Spleen (tissue), 11 donors: ENCODE results near the gene NDP. TPM values are rescaled to one million over a fixed set of nuclear protein-coding genes. Genes with fewer than 3 reads are reported as not detected.
A peak's percentile ranks its signal among the peaks of the same experiment; 100 is the strongest.

ENCODE experiments used
- DNase-seq: peaks from one replicate; pipeline ENCODE4 v3.0.0-alpha.2; 2020
- H3K27ac ChIP-seq, 8 donors: fragments of 200-600 bp; sonication (generic) in 7 of 8; 1 replicate in 4 of 8; 2 replicates in 4 of 8; pipeline versions ENCODE4 v1.5.0 to v1.8.0; 2016 to 2021; ENCODE audit warnings: inconsistent platforms in 4 of 8, mild to moderate bottlenecking in 4 of 8, moderate library complexity in 1 of 8
- H3K27me3 ChIP-seq, 7 donors: fragments of 200-600 bp; sonication (generic) in 6 of 7; replicated peaks in 1 of 7; 1 replicate in 4 of 7; 2 replicates in 3 of 7; pipeline versions ENCODE4 v1.5.0 to v1.8.0; 2016 to 2021; ENCODE audit warnings: inconsistent platforms in 3 of 7, mild to moderate bottlenecking in 1 of 7
- H3K36me3 ChIP-seq, 6 donors: fragments of 200-600 bp; sonication (generic) in 5 of 6; 1 replicate in 4 of 6; 2 replicates in 2 of 6; pipeline versions ENCODE4 v1.5.0 to v1.8.0; 2016 to 2021; ENCODE audit warnings: inconsistent platforms in 2 of 6
- H3K4me1 ChIP-seq, 6 donors: fragments of 200-600 bp; sonication (generic) in 5 of 6; 1 replicate in 3 of 6; 2 replicates in 3 of 6; pipeline versions ENCODE4 v1.5.0 to v1.8.0; 2016 to 2021; ENCODE audit warnings: inconsistent platforms in 3 of 6
- H3K4me3 ChIP-seq, 8 donors: fragments of 200-600 bp; sonication (generic) in 7 of 8; 1 replicate in 4 of 8; 2 replicates in 4 of 8; pipeline versions ENCODE4 v1.5.0 to v1.8.0; 2016 to 2021; ENCODE audit warnings: inconsistent platforms in 4 of 8, mild to moderate bottlenecking in 4 of 8, moderate library complexity in 2 of 8
- H3K9me3 ChIP-seq, 8 donors: fragments of 200-600 bp; sonication (generic) in 7 of 8; 1 replicate in 4 of 8; 2 replicates in 4 of 8; pipeline versions ENCODE4 v1.5.0 to v1.8.0; 2016 to 2021; ENCODE audit warnings: inconsistent platforms in 4 of 8
- POLR2A ChIP-seq, 3 donors: fragments of 450-650 bp; IDR thresholded peaks; one replicate each; pipeline ENCODE4 v1.5.1; 2017; ENCODE audit warnings: antibody characterized with exemption in 3 of 3, mild to moderate bottlenecking in 1 of 3
- POLR2AphosphoS5 ChIP-seq, 3 donors: sonication (generic); formaldehyde crosslinking; IDR thresholded peaks; one replicate each; pipeline ENCODE4 v1.5.1; 2017; ENCODE audit warnings: antibody characterized with exemption in 3 of 3
- WGBS, 5 donors: extraction: QIAGEN DNeasy Blood & Tissue Kit in 3 of 5; methylation state at CpG; one replicate each; pipeline versions ENCODE4 v1.1.5 to v1.1.7; 2013 to 2018; 5-methylcytosine and 5-hydroxymethylcytosine counted together
- intact Hi-C: fragments of 100-400 bp; cut with DNase I; formaldehyde crosslinking; loops from one replicate; pipeline ENCODE4 v1.15.0; 2023; ENCODE audit warnings: low total_unique reads
- polyA plus RNA-seq, 3 donors: library from polyadenylated mRNA; stranded (reverse); fragments of 200-250 nt; gene quantifications; one replicate each; pipeline ENCODE4 v1.2.1, GENCODE V29; 2013
- total RNA-seq, 7 donors: library from RNA; depleted of rRNA in 3 of 7; stranded (reverse); fragments of >200 nt in 3 of 7; fragmentation: NEBNext Ultra II Directional in 4 of 7; extraction: Animal tissue kit (Norgen Biotek cat#: 25700) in 4 of 7; gene quantifications; one replicate each; pipeline versions ENCODE4 v1.1.0 to v1.2.1, GENCODE V29; 2016 to 2021
- TF ChIP-seq, protein P1 (sequence below), 11 experiments: fragments of 200-600 bp in 7 of 11; fragments of 450-650 bp in 4 of 11; sonication (generic) in 4 of 11; IDR thresholded peaks in 8 of 11; conservative IDR thresholded peaks in 3 of 11; 1 replicate in 7 of 11; 2 replicates in 4 of 11; pipeline versions ENCODE4 v1.4.0 to v1.8.0; 2016 to 2021; ENCODE audit warnings: antibody characterized with exemption in 11 of 11, inconsistent platforms in 4 of 11, mild to moderate bottlenecking in 1 of 11
- donor health status: healthy with polysubstance abuse.
- donor health status: DM: no; HTN: no; CAD: no; lungs with moderate emphysema.
- donor health status: DM: no; HTN: no; CAD: no.
- donor health status: Bipolar disorder and iron deficiency.
- donor health status: healthy.
- donor health status: DM: no; HTN: no; CAD: no.
- donor health status: DM: yes; HTN: yes; CAD: no.

Gene NDP
- total and polyA plus RNA-seq, 10 donors, result 0.04 to 0.55 (median 0.37) TPM; not detected in 6

DNA sequence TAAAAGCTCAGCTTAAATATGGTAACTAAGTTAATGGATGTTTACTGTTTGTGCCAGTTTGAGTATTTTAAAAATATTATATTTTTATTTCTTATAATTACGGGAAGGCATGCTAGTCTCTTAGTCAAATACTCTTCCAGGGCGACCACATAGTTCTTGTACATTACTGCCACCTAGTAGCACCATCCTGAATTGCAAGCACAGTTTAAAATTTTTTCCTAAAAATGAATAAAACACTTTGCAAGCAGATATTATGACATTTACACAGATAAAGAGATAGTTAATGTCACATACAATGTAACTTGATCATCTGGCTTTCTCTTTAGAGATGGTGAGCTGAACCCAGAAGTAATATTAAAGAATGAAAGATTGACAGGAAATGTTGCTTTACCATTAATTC lies 11.5 kb downstream of the NDP start:
- TF ChIP-seq POLR2A (IDR thresholded peaks at IDR 0.05), result no peak
- TF ChIP-seq POLR2AphosphoS5 (IDR thresholded peaks at IDR 0.05), result no peak
- TF ChIP-seq, protein P1, sequence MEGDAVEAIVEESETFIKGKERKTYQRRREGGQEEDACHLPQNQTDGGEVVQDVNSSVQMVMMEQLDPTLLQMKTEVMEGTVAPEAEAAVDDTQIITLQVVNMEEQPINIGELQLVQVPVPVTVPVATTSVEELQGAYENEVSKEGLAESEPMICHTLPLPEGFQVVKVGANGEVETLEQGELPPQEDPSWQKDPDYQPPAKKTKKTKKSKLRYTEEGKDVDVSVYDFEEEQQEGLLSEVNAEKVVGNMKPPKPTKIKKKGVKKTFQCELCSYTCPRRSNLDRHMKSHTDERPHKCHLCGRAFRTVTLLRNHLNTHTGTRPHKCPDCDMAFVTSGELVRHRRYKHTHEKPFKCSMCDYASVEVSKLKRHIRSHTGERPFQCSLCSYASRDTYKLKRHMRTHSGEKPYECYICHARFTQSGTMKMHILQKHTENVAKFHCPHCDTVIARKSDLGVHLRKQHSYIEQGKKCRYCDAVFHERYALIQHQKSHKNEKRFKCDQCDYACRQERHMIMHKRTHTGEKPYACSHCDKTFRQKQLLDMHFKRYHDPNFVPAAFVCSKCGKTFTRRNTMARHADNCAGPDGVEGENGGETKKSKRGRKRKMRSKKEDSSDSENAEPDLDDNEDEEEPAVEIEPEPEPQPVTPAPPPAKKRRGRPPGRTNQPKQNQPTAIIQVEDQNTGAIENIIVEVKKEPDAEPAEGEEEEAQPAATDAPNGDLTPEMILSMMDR (IDR thresholded peaks at IDR 0.05 in 8 of 11, conservative IDR thresholded peaks at IDR 0.05 in 3 of 11), result no peak
- H3K9me3 ChIP-seq, result peaks cover 0 to 9% (median 0%) of the 10 kb centered on the region in 8 donors
- no peak overlapping the region for H3K27ac ChIP-seq
- H3K4me1 ChIP-seq, result no peaks in the 10 kb centered on the region
- no peak for DNase-seq
- peaks cover 0 to 28% (median 0%) of the 10 kb centered on the region in 7 donors for H3K27me3 ChIP-seq
- H3K4me3 ChIP-seq, result no peak overlapping the region
- no peaks in the 10 kb centered on the region for H3K36me3 ChIP-seq
- 43 to 78% (median 66%) methylated on average over 2 of the region's 2 CpGs for WGBS, 5 donors
- intact Hi-C loops, result no loop called here

DNA sequence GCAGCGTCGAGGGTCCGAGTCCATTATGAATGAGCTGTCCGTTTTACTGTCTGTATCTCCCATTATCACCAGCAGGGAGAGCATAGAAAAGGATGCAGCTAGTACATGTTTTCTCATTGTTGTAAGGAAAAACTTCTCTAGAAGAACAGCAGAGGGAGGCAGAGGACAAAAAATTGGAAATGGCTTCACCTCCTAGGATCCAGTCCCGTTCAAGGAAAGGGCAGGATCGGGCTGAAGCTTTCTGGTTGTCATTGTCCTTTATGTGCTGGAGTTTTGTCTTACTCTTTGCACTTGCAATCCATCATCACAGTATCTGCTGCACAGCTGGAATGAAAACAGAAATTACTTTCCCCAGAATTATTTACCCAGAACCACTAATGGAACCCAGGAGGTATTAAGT lies 14.7 kb downstream of the NDP start:
- H3K36me3 ChIP-seq, result no peaks in the 10 kb centered on the region
- H3K9me3 ChIP-seq, result peaks cover 0 to 9% (median 0%) of the 10 kb centered on the region in 8 donors
- no peak overlapping the region for H3K27ac ChIP-seq
- no peak overlapping the region for H3K4me3 ChIP-seq
- no peaks in the 10 kb centered on the region for H3K4me1 ChIP-seq
- TF ChIP-seq, protein P1 (IDR thresholded peaks at IDR 0.05 in 8 of 11, conservative IDR thresholded peaks at IDR 0.05 in 3 of 11), result peak; percentile 43 to 87 (median 64)
- TF ChIP-seq POLR2AphosphoS5 (IDR thresholded peaks at IDR 0.05), result no peak
- intact Hi-C loops, result loop anchor here (10.0 kb wide), 1 partner anchor 286 kb away; no protein-coding TSS in a partner anchor
- no peak for DNase-seq
- H3K27me3 ChIP-seq, result peaks cover 0 to 36% (median 0%) of the 10 kb centered on the region in 7 donors
- 1 to 4% (median 3%) methylated on average over 6 of the region's 6 CpGs for WGBS, 5 donors

- Histone ChIP-seq H3K36me3 (no peaks in the 10 kb centered on the region), H3K4me3 (no peak overlapping the region), H3K27me3 (peaks cover 0 to 35% (median 0%) of the 10 kb centered on the region in 7 donors), H3K27ac (no peak overlapping the region), H3K4me1 (no peaks in the 10 kb centered on the region), H3K9me3 (no peaks in the 10 kb centered on the region)
- intact Hi-C loops, result loop anchor here (10.0 kb wide), 1 partner anchor 289 kb away; no protein-coding TSS in a partner anchor
- DNase-seq, result no peak
- TF ChIP-seq, protein P1 (IDR thresholded peaks at IDR 0.05 in 8 of 11, conservative IDR thresholded peaks at IDR 0.05 in 3 of 11), result no peak
- TF ChIP-seq POLR2A (IDR thresholded peaks at IDR 0.05) (no peak), POLR2AphosphoS5 (IDR thresholded peaks at IDR 0.05) (no peak)
These were observed 17.2 kb downstream of the NDP start for GRCh38 chrX:43956034-43956433.

GRCh38 chrX:43953218-43953617 lies 20.0 kb downstream of the NDP start:
- TF ChIP-seq POLR2A (IDR thresholded peaks at IDR 0.05) (no peak), POLR2AphosphoS5 (IDR thresholded peaks at IDR 0.05) (no peak)
- WGBS, 5 donors, result 66 to 96% (median 95%) methylated on average over 3 of the region's 3 CpGs
- no peaks in the 10 kb centered on the region for H3K4me1 ChIP-seq
- H3K9me3 ChIP-seq, result no peaks in the 10 kb centered on the region
- H3K4me3 ChIP-seq, result no peak overlapping the region
- intact Hi-C loops, result loop anchor here (10.0 kb wide), 1 partner anchor 292 kb away; no protein-coding TSS in a partner anchor
- DNase-seq, result no peak
- no peak overlapping the region for H3K27ac ChIP-seq
- no peaks in the 10 kb centered on the region for H3K36me3 ChIP-seq
- H3K27me3 ChIP-seq, result peaks cover 0 to 35% (median 0%) of the 10 kb centered on the region in 7 donors
